ENCODE results near the gene SOX5.

The SOX5 gene

GRCh38 chr12:23621900-23622299 lies 327.6 kb downstream of the SOX5 start:
- DNase-seq (ENCODE audit: low read depth): no peak
- no peak for TF ChIP-seq CTCF (conservative IDR thresholded peaks at IDR 0.05; ENCODE audit: control insufficient read depth, insufficient read depth, low read depth, low read length)
- no peak overlapping the region for H3K4me3 ChIP-seq (ENCODE audit: control insufficient read depth, low read depth, low read length)

- TF ChIP-seq CTCF (conservative IDR thresholded peaks at IDR 0.05; ENCODE audit: control insufficient read depth, insufficient read depth, low read depth, low read length): no peak
- DNase-seq (ENCODE audit: low read depth): no peak
These were observed 330.8 kb downstream of the SOX5 start for GRCh38 chr12:23618718-23619117.

GRCh38 chr12:23617749-23618148 lies 331.7 kb downstream of the SOX5 start:
- no peak for DNase-seq (ENCODE audit: low read depth)
- no peak for TF ChIP-seq CTCF (conservative IDR thresholded peaks at IDR 0.05; ENCODE audit: control insufficient read depth, insufficient read depth, low read depth, low read length)
- H3K4me3 ChIP-seq (ENCODE audit: control insufficient read depth, low read depth, low read length): no peak overlapping the region

More at GRCh38 chr12:23618718-23619117, 330.8 kb downstream of the SOX5 start:
- H3K4me3 ChIP-seq (ENCODE audit: control insufficient read depth, low read depth, low read length): no peak overlapping the region

- H3K4me3 ChIP-seq (ENCODE audit: control insufficient read depth, low read depth, low read length): no peak overlapping the region
- no peak for DNase-seq (ENCODE audit: low read depth)
- TF ChIP-seq CTCF (conservative IDR thresholded peaks at IDR 0.05; ENCODE audit: control insufficient read depth, insufficient read depth, low read depth, low read length): no peak
These were observed 335.2 kb downstream of the SOX5 start for GRCh38 chr12:23614280-23614679.

GRCh38 chr12:23611320-23611719 lies 338.1 kb downstream of the SOX5 start:
- no peak for TF ChIP-seq CTCF (conservative IDR thresholded peaks at IDR 0.05; ENCODE audit: control insufficient read depth, insufficient read depth, low read depth, low read length)

GRCh38 chr12:23600919-23601318 lies 348.6 kb downstream of the SOX5 start:
- TF ChIP-seq CTCF (conservative IDR thresholded peaks at IDR 0.05; ENCODE audit: control insufficient read depth, insufficient read depth, low read depth, low read length): no peak
- H3K4me3 ChIP-seq (ENCODE audit: control insufficient read depth, low read depth, low read length): no peak overlapping the region
- no peak for DNase-seq (ENCODE audit: low read depth)

More at GRCh38 chr12:23611320-23611719, 338.1 kb downstream of the SOX5 start:
- DNase-seq (ENCODE audit: low read depth): peak; percentile 47
- no peak overlapping the region for H3K4me3 ChIP-seq (ENCODE audit: control insufficient read depth, low read depth, low read length)

- no peak overlapping the region for H3K4me3 ChIP-seq (ENCODE audit: control insufficient read depth, low read depth, low read length)
- TF ChIP-seq CTCF (conservative IDR thresholded peaks at IDR 0.05; ENCODE audit: control insufficient read depth, insufficient read depth, low read depth, low read length): no peak
- no peak for DNase-seq (ENCODE audit: low read depth)
These were observed 352.9 kb downstream of the SOX5 start for GRCh38 chr12:23596568-23596967.

Data from fibroblast of mammary gland (primary cell).